SK-N-SH treated with all-trans-retinoic acid at 6 μM for 48 hours (cell line): ENCODE results near the gene WHRN.
A peak's percentile ranks its signal among the peaks of the same experiment; 100 is the strongest.

Experiments used
- ATAC-seq: fragments of 200-7000 bp; cut with Tn5 transposase; 3 replicates; pipeline ENCODE4 v1.9.1; 2020; ENCODE audit warnings: mild to moderate bottlenecking, moderate library complexity
- ARNTL ChIP-seq: fragments of 450-650 bp; formaldehyde crosslinking; IDR thresholded peaks from 2 replicates; pipeline ENCODE4 v1.5.0; 2020; ENCODE audit warnings: low read depth, mild to moderate bottlenecking, moderate library complexity, borderline replicate concordance
- BACH2 ChIP-seq: fragments of 250-450 bp; sonication (Bioruptor Pico); IDR thresholded peaks from 2 replicates; pipeline ENCODE4 v1.9.0; 2021; ENCODE audit warnings: mild to moderate bottlenecking, borderline replicate concordance
- CSDC2 ChIP-seq: fragments of 250-450 bp; sonication (Bioruptor Pico); IDR thresholded peaks from 2 replicates; pipeline ENCODE4 v1.5.0; 2020; ENCODE audit warnings: mild to moderate bottlenecking, moderate library complexity
- ESRRG ChIP-seq: fragments of 250-450 bp; sonication (Bioruptor Pico); IDR thresholded peaks from 2 replicates; pipeline ENCODE4 v1.6.1; 2021; ENCODE audit warnings: mild to moderate bottlenecking
- GLIS3 ChIP-seq: fragments of 250-450 bp; sonication (Bioruptor Pico); IDR thresholded peaks from 2 replicates; pipeline ENCODE4 v1.5.0; 2020; ENCODE audit warnings: mild to moderate bottlenecking, moderate library complexity
- ISL1 ChIP-seq: fragments of 250-450 bp; sonication (Bioruptor Pico); IDR thresholded peaks from 2 replicates; pipeline ENCODE4 v2.1.2; 2022; ENCODE audit warnings: mild to moderate bottlenecking, moderate library complexity
- OSR1 ChIP-seq: fragments of 250-450 bp; sonication (Bioruptor Pico); IDR thresholded peaks from 2 replicates; pipeline ENCODE4 v1.8.0; 2022; ENCODE audit warnings: moderate library complexity, mild to moderate bottlenecking, inconsistent platforms
- RARB ChIP-seq: fragments of 250-450 bp; sonication (Bioruptor Pico); IDR thresholded peaks from 2 replicates; pipeline ENCODE4 v1.8.0; 2021; ENCODE audit warnings: mild to moderate bottlenecking, moderate library complexity
- SNAI2 ChIP-seq: fragments of 250-450 bp; sonication (Bioruptor Pico); IDR thresholded peaks from 2 replicates; pipeline ENCODE4 v1.5.0; 2020; ENCODE audit warnings: mild to moderate bottlenecking, moderate library complexity
- TCF4 ChIP-seq: fragments of 250-450 bp; sonication (Bioruptor Pico); IDR thresholded peaks from 2 replicates; pipeline ENCODE4 v1.8.0; 2021; ENCODE audit warnings: mild to moderate bottlenecking, moderate library complexity, borderline replicate concordance
- TOX ChIP-seq: fragments of 250-450 bp; sonication (Bioruptor Pico); IDR thresholded peaks from 2 replicates; pipeline ENCODE4 v1.8.0; 2021; ENCODE audit warnings: mild to moderate bottlenecking, moderate library complexity, borderline replicate concordance
- ZFP3 ChIP-seq: fragments of 250-450 bp; sonication (Bioruptor Pico); IDR thresholded peaks from 2 replicates; pipeline ENCODE4 v1.5.0; 2020; ENCODE audit warnings: mild to moderate bottlenecking, moderate library complexity
- ZFP30 ChIP-seq: fragments of 450-650 bp; formaldehyde crosslinking; IDR thresholded peaks from 2 replicates; pipeline ENCODE4 v1.5.0; 2022; ENCODE audit warnings: mild to moderate bottlenecking, moderate library complexity
- ZNF565 ChIP-seq: fragments of 450-650 bp; formaldehyde crosslinking; conservative IDR thresholded peaks from 2 replicates; pipeline ENCODE4 v1.5.0; 2020; ENCODE audit warnings: low read depth, mild to moderate bottlenecking, moderate library complexity
- ZNF70 ChIP-seq: fragments of 450-650 bp; formaldehyde crosslinking; IDR thresholded peaks from 2 replicates; pipeline ENCODE4 v1.5.0; 2020; ENCODE audit warnings: mild to moderate bottlenecking, moderate library complexity
- ZNF8 ChIP-seq: fragments of 450-650 bp; formaldehyde crosslinking; IDR thresholded peaks from 2 replicates; pipeline ENCODE4 v1.5.0; 2020; ENCODE audit warnings: mild to moderate bottlenecking, moderate library complexity
- TF ChIP-seq, protein P1 (sequence below): fragments of 250-450 bp; sonication (Bioruptor Pico); IDR thresholded peaks from 2 replicates; pipeline ENCODE4 v1.8.0; 2020; ENCODE audit warnings: mild to moderate bottlenecking, moderate library complexity, borderline replicate concordance
- TF ChIP-seq, protein P2 (sequence below): fragments of 250-450 bp; sonication (Bioruptor Pico); IDR thresholded peaks from 2 replicates; pipeline ENCODE4 v1.5.1; 2021; ENCODE audit warnings: mild to moderate bottlenecking, moderate library complexity
- TF ChIP-seq, protein P3 (sequence below): fragments of 250-450 bp; sonication (Bioruptor Pico); IDR thresholded peaks from 2 replicates; pipeline ENCODE4 v1.5.0; 2020; ENCODE audit warnings: mild to moderate bottlenecking, moderate library complexity
- TF ChIP-seq, protein P4 (sequence below): fragments of 250-450 bp; sonication (Bioruptor Pico); IDR thresholded peaks from 2 replicates; pipeline ENCODE4 v1.5.1; 2020; ENCODE audit warnings: low read depth, mild to moderate bottlenecking, moderate library complexity

The WHRN gene

DNA sequence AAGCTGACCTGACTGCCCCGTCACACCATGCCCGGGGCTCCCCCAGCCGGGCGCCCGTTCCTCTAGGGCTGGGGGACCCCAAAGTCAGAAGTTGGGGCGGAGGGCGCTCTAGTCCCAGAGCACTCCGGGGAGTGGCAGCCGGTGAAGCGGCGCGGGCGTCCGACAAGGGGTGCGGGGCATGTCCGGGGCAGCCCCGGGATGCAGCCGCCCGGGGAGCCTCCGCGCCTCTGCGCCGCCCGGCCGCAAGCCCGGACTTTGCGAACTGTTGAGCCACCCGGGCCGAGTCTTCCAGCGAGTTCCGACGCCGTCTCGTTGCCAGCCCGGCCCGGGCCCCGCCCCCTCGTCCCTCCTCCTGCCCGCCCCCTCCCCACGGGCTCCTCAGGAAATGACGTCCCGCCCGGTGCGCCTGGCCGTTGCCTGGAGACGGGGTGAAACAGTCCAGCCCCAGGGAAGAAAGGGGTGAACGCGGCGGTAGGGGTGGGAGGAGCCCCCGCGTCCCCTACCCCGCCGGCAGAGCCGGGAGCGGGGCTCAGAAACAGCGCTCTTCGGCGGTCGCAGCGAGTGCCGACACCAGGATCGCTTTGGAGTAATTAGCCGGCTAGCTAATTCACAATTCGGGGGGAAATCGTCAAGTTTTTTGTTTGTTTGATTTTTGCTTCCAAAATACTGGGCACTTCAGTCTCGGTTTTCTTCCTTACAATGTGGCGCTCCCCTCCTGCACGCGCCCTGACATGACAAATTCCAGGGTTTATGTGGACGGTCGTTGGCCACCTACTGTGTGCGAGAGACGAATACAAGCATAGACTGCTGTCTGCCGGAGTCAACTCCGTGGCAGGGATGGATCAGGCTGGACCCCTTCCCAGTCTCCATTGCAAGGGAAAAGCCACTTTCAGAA, at the start of gene WHRN:
Gene WHRN (minus strand): TSS at position 287 of the 895 bp plus-strand sequence. CDS start 672 bp downstream, outside the sequence.
- no peak for TF ChIP-seq ZNF565 (CRISPR knock-in tag)
- TF ChIP-seq, protein P1, sequence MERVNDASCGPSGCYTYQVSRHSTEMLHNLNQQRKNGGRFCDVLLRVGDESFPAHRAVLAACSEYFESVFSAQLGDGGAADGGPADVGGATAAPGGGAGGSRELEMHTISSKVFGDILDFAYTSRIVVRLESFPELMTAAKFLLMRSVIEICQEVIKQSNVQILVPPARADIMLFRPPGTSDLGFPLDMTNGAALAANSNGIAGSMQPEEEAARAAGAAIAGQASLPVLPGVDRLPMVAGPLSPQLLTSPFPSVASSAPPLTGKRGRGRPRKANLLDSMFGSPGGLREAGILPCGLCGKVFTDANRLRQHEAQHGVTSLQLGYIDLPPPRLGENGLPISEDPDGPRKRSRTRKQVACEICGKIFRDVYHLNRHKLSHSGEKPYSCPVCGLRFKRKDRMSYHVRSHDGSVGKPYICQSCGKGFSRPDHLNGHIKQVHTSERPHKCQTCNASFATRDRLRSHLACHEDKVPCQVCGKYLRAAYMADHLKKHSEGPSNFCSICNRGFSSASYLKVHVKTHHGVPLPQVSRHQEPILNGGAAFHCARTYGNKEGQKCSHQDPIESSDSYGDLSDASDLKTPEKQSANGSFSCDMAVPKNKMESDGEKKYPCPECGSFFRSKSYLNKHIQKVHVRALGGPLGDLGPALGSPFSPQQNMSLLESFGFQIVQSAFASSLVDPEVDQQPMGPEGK = peak; percentile 79; the same call in 1 of the 2 replicates
- TF ChIP-seq SNAI2 (CRISPR knock-in tag) = no peak
- ATAC-seq = peak; percentile 79

DNA sequence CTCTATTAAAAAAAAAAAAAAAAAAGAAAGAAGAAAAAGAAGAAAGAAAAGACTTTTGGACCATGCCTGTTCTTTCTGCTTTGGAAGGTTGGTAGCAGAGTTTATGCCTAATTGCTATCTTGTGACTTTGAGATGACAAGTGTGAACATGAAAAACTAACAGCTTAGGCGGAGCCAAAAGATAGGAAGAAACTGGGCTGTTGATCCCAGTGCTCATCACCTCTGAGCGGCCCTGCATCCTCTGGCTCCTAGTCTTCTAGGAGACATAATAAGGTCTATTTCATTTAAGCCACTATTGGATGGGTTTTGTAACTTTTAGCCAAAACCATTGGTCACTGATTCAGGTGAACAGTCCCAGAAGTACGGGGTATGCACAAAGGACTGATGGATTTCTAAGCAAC, 47.9 kb upstream of the WHRN start:
- TF ChIP-seq, protein P1 = no peak
- no peak for TF ChIP-seq ZFP3 (CRISPR knock-in tag)
- TF ChIP-seq ZNF8 = no peak
- no peak for TF ChIP-seq ZNF70 (CRISPR knock-in tag)
- no peak for TF ChIP-seq ISL1 (CRISPR knock-in tag)
- TF ChIP-seq OSR1 (CRISPR knock-in tag) = no peak
- TF ChIP-seq ZNF565 (CRISPR knock-in tag) = no peak
- TF ChIP-seq, protein P2, sequence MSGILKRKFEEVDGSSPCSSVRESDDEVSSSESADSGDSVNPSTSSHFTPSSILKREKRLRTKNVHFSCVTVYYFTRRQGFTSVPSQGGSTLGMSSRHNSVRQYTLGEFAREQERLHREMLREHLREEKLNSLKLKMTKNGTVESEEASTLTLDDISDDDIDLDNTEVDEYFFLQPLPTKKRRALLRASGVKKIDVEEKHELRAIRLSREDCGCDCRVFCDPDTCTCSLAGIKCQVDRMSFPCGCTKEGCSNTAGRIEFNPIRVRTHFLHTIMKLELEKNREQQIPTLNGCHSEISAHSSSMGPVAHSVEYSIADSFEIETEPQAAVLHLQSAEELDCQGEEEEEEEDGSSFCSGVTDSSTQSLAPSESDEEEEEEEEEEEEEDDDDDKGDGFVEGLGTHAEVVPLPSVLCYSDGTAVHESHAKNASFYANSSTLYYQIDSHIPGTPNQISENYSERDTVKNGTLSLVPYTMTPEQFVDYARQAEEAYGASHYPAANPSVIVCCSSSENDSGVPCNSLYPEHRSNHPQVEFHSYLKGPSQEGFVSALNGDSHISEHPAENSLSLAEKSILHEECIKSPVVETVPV = no peak
- no peak for TF ChIP-seq CSDC2 (CRISPR knock-in tag)
- TF ChIP-seq, protein P3, sequence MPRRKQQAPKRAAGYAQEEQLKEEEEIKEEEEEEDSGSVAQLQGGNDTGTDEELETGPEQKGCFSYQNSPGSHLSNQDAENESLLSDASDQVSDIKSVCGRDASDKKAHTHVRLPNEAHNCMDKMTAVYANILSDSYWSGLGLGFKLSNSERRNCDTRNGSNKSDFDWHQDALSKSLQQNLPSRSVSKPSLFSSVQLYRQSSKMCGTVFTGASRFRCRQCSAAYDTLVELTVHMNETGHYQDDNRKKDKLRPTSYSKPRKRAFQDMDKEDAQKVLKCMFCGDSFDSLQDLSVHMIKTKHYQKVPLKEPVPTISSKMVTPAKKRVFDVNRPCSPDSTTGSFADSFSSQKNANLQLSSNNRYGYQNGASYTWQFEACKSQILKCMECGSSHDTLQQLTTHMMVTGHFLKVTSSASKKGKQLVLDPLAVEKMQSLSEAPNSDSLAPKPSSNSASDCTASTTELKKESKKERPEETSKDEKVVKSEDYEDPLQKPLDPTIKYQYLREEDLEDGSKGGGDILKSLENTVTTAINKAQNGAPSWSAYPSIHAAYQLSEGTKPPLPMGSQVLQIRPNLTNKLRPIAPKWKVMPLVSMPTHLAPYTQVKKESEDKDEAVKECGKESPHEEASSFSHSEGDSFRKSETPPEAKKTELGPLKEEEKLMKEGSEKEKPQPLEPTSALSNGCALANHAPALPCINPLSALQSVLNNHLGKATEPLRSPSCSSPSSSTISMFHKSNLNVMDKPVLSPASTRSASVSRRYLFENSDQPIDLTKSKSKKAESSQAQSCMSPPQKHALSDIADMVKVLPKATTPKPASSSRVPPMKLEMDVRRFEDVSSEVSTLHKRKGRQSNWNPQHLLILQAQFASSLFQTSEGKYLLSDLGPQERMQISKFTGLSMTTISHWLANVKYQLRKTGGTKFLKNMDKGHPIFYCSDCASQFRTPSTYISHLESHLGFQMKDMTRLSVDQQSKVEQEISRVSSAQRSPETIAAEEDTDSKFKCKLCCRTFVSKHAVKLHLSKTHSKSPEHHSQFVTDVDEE (CRISPR knock-in tag) = no peak
- TF ChIP-seq SNAI2 (CRISPR knock-in tag) = no peak
- TF ChIP-seq TOX (CRISPR knock-in tag) = no peak
- TF ChIP-seq BACH2 = no peak
- TF ChIP-seq TCF4 = no peak
- TF ChIP-seq, protein P4, sequence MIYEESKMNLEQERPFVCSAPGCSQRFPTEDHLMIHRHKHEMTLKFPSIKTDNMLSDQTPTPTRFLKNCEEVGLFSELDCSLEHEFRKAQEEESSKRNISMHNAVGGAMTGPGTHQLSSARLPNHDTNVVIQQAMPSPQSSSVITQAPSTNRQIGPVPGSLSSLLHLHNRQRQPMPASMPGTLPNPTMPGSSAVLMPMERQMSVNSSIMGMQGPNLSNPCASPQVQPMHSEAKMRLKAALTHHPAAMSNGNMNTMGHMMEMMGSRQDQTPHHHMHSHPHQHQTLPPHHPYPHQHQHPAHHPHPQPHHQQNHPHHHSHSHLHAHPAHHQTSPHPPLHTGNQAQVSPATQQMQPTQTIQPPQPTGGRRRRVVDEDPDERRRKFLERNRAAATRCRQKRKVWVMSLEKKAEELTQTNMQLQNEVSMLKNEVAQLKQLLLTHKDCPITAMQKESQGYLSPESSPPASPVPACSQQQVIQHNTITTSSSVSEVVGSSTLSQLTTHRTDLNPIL (CRISPR knock-in tag) = no peak
- TF ChIP-seq RARB = no peak
- TF ChIP-seq, all 23 proteins: peak for 0
- ATAC-seq = no peak

DNA sequence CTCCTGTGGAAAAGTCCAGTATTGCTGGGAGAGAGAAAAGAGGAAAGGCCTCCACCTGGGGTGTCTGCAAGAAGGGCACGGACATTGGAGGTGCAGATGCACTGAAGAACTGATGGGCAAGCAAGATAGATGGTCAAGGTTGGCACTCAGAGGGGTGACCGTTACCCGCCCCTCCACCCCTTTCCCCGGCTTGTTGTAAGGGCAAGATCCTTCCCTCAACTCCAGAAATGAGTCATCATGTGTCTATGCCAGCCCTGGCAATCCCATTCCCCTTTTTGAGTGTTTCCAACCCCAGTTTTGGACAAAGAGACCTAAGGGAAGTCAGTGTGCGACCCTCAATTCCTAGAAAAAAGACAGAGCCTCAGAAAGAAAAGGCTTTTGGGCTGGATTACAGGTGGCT, 47.4 kb upstream of the WHRN start:
- no peak for ATAC-seq
- no peak for TF ChIP-seq GLIS3
- TF ChIP-seq, protein P1 = no peak
- TF ChIP-seq TCF4 = no peak
- no peak for TF ChIP-seq ZNF70 (CRISPR knock-in tag)
- no peak for TF ChIP-seq ZNF8
- TF ChIP-seq SNAI2 (CRISPR knock-in tag) = no peak
- no peak for TF ChIP-seq TOX (CRISPR knock-in tag)
- TF ChIP-seq ZNF565 (CRISPR knock-in tag) = no peak
- no peak for TF ChIP-seq ESRRG (CRISPR knock-in tag)
- TF ChIP-seq ARNTL = no peak
- no peak for TF ChIP-seq ZFP30 (CRISPR knock-in tag)
